ENCODE data around the gene TCEAL5. TPM values are rescaled to one million over a fixed set of nuclear protein-coding genes. Genes with fewer than 3 reads are reported as not detected.
"Not testable (repeated sequence)": the region's sequence is repeated elsewhere in the genome, so short reads cannot be mapped to it uniquely, and the experiment has no call there.

Gene TCEAL5
- polyA plus RNA-seq, result under 1 TPM in 2 of 3 donors, not detected in 1; 0.12 to 0.31 TPM

GRCh38 chrX:103276581-103277002 is at the start of gene TCEAL5:
TCEAL5 (minus strand) TSS chrX:103276750; CDS start chrX:103274563, 2,187 bp downstream.
- H3K27ac ChIP-seq (ENCODE audit: low read depth, low read length), result no peak within 1 kb of the TSS
- WGBS, 3 donors, result 1 to 31% (median 2%) methylated on average over 17 of the region's 17 CpGs

DNA sequence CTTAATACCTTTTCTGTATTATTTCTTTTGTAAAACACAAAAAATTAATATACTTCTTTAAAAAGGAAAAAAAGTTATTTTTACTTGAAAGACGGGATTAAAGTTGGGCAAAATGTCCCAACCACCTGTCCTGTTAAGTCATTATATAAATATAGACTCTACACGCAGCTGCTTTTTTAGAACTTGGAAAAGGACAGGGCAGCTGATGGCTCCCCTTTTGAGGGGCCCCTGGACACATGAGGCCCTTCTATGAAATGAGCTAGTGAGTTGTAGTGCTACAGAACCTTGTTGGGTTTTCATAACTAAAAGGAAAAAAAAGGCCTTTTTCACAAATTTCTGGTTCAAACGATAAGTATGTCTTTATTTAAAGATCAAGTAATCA is 34.8 kb upstream of the TCEAL5 start:
- no peak overlapping the region for H3K27ac ChIP-seq (ENCODE audit: low read depth, low read length)
- 52 to 89% (median 71%) methylated on average over 3 of the region's 3 CpGs for WGBS, 3 donors

DNA sequence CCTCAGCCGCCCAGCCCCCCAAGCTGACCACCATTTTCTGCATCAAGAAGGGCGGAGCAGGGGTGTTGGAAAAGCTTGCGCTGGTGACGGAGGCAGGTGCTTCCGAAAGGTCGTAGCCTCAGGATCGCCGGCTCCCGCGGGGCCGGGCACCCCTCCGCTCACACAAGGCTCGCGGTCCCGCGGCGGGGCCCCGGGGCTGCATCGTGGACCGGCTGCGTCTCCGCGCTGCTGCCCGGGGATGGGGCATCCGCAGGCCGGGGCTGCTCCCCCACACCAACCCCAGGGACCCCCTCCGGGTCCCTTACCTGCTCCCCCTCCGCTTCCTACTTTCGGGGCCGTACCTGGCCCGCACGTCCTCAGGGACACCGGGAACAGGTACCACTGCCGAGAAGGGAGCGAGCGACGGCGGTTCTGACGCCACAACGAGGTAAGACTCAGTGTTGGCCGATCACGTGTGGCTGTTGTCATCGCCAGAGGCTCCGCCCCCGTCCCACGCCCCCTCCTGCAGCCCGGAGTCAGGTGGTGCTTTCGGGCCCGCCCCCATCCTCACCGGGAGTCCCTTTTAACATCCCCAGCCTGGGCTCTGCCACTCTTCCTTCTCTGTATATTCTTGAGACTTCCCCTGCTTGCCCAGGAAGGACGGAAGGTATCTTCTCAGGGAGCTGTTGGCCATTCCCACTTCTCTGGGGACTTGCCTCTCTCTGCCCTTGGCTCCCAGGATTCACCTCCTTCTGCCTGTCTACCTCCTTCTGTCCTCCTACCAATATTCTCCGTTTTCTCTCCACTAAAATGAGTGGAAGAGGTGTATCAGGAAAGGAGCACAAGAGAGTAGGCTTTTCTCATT is 34.2 kb upstream of the TCEAL5 start, which contains the start of gene BEX2:
Gene BEX2, minus strand, starts transcription at position 436 of the 844 bp plus-strand sequence. CDS start 1,014 bp downstream, outside the sequence.
- 1 to 36% (median 2%) methylated on average over 27 to 52 of the region's 52 CpGs for WGBS, 3 donors
- no peak within 1 kb of the TSS for H3K27ac ChIP-seq (ENCODE audit: low read depth, low read length)

GRCh38 chrX:103309860-103310554 is 33.5 kb upstream of the TCEAL5 start:
- H3K27ac ChIP-seq (ENCODE audit: low read depth, low read length), result no peak overlapping the region
- 18 to 39% (median 31%) methylated on average over 19 to 32 of the region's 32 CpGs for WGBS, 3 donors

DNA sequence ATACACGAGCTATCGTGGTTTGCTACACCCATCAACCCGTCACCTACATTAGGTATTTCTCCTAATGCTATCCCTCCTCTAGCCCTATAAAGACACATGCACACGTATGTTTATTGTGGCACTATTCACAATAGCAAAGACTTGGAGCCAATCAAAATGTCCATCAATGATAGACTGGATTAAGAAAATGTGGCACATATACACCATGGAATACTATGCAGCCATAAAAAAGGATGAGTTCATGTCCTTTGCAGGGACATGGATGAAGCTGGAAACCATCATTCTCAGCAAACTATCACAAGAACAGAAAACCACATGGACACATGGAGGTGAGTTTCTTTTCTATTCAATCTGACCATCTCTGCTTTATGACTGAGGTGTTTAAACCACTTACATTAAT is 29.1 kb upstream of the TCEAL5 start:
- H3K27ac ChIP-seq (ENCODE audit: low read depth, low read length), result not testable (repeated sequence)
- 90 to 95% (median 94%) methylated on average over 4 of the region's 4 CpGs for WGBS, 3 donors

DNA sequence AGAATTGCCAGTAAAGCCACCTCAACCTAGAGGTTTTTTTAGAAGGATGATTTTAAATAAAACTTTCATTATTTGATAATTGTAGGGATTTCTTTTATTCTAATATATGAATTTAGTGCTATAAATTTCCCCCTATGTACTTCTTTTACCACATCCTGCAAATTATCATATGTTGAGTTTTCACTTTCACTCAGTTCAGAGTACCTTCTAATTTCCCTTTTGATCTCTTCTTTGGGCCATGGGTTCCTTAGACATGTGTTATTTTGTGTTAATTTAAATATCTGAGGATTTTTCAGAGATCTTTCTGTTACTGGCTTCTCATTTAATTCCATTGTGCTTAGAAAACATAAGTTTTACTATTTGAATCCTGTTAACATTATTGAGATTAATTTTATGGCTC is 28.2 kb upstream of the TCEAL5 start:
- no peak overlapping the region for H3K27ac ChIP-seq (ENCODE audit: low read depth, low read length)

- WGBS, 3 donors, result 89 to 99% (median 92%) methylated on average over 2 of the region's 2 CpGs
- H3K27ac ChIP-seq (ENCODE audit: low read depth, low read length), result no peak overlapping the region
Measured at GRCh38 chrX:103293118-103293517, 16.6 kb upstream of the TCEAL5 start.

DNA sequence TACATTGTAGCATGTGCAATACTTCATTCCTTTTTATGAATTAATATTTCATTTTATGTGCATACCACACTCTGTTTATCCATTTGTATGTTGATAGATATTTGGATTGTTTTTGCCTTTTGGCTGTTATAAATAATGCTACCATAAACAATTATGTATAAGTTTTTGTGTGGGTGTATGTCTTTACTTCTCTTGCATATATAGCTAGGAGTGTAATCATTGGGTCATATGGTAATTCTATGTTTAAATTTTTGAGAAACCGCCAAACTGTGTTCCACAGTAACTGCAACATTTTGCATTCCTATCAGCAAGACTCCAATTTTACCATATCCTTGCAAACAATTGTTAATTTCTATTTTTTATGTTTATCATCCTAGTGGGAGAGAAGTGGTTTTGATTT is 3.1 kb upstream of the TCEAL5 start:
- WGBS, 3 donors, result 59 to 89% (median 88%) methylated on average over 1 of the region's 1 CpG
- H3K27ac ChIP-seq (ENCODE audit: low read depth, low read length), result no peak overlapping the region

DNA sequence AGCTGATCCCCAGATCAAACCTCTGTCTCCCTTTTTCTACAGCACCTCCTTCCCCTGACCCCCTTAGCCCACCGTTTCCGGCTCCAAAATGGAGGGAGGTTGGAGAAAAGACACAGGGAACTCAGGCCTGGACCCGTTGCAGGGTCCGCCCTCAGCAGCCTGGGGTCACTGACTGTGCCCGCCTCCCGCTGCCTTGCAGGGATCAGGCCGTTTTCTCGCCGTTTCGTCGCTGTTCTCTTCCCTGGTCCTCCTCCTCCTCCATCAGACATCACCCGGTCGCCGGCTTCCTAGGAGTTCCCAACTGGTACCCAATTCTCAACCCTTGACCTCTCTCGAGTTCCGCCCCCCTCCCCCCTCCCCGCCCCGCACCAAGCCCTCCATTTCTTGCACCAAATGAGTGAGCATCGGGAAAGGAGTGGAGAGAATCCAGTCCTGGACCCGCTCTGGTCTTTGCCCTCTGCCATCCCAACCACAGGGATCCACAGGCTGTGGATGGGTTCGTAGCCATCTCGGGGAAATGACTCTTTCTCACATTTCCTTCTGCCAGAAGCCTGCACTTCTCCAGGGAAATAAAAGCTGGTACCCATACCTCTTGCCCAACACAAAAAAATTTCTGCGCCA is 493 bp downstream of the TCEAL5 start:
- whole genome bisulfite sequencing, 3 donors, result 9 to 32% (median 10%) methylated on average over 16 to 22 of the region's 23 CpGs
- H3K27ac ChIP-seq (ENCODE audit: low read depth, low read length), result no peak overlapping the region

GRCh38 chrX:103274284-103274683 is 2.3 kb downstream of the TCEAL5 start:
- H3K27ac ChIP-seq (ENCODE audit: low read depth, low read length), result no peak overlapping the region
- WGBS, 3 donors, result 83 to 100% (median 98%) methylated on average over 4 of the region's 4 CpGs

DNA sequence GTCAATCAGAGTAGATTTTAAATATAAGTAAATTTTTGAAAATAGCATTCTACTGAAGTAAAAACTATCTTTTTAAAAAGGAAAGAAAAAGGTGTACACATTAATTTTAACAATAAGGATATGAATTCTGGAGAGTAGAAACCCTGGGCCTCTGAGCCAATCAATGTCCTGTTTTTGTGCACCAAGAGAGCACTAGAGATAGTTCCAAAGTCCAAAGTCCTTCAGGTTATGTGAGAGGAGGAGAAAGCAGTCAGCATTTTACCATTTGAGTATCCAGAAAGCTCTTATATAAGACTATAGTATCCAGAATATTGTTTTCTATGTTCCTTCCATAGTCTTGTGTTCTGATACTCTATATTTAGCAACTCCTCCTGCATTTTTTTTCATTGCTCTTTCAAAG is 18.3 kb downstream of the TCEAL5 start:
- no peak overlapping the region for H3K27ac ChIP-seq (ENCODE audit: low read depth, low read length)

GRCh38 chrX:103256651-103257050 is 19.9 kb downstream of the TCEAL5 start:
- H3K27ac ChIP-seq (ENCODE audit: low read depth, low read length), result no peak overlapping the region

GRCh38 chrX:103254921-103255493 is 21.5 kb downstream of the TCEAL5 start, which contains the start of gene TCEAL8:
TCEAL8 (minus strand) TSS chrX:103255155; CDS start chrX:103253979, 1,176 bp downstream.
- WGBS, 3 donors, result 0 to 29% (median 0%) methylated on average over 19 to 22 of the region's 22 CpGs
- H3K27ac ChIP-seq (ENCODE audit: low read depth, low read length), result peak within 1 kb of the TSS; percentile 38

- H3K27ac ChIP-seq (ENCODE audit: low read depth, low read length), result peak overlapping the region; percentile 38
- 0 to 20% (median 0%) methylated on average over 17 to 22 of the region's 22 CpGs for WGBS, 3 donors
Measured at GRCh38 chrX:103254171-103254824, 22.3 kb downstream of the TCEAL5 start.

DNA sequence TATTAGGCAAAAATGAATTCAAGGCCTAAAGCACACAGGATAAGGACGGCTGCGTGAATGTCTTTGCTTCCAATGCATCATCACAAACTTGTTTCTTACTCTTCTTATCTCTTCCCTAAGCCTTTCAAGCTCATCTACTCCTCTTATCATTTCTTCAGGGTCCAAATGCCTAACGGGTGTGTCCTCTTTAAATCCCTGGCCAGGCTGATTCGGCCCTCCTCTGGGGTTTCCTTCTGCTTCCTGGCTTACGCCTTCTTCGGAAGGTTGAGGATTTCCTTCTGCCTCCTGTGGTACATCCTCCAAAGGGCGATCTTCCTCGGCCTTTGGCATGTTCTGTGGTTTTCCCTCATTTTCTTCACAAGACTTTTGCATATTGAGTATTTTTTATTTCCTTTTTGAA is 22.9 kb downstream of the TCEAL5 start:
- 14 to 42% (median 20%) methylated on average over 8 of the region's 8 CpGs for WGBS, 3 donors
- H3K27ac ChIP-seq (ENCODE audit: low read depth, low read length), result no peak overlapping the region

GRCh38 chrX:103250977-103251376 is 25.6 kb downstream of the TCEAL5 start:
- 45 to 86% (median 58%) methylated on average over 5 of the region's 5 CpGs for WGBS, 3 donors
- no peak overlapping the region for H3K27ac ChIP-seq (ENCODE audit: low read depth, low read length)

- WGBS, 3 donors, result 50 to 92% (median 74%) methylated on average over 1 of the region's 1 CpG
- H3K27ac ChIP-seq (ENCODE audit: low read depth, low read length), result no peak overlapping the region
Measured at GRCh38 chrX:103249805-103250204, 26.7 kb downstream of the TCEAL5 start.

- no peak overlapping the region for H3K27ac ChIP-seq (ENCODE audit: low read depth, low read length)
Measured at GRCh38 chrX:103248553-103248952, 28.0 kb downstream of the TCEAL5 start.

- no peak overlapping the region for H3K27ac ChIP-seq (ENCODE audit: low read depth, low read length)
Measured at GRCh38 chrX:103240155-103240554, 36.4 kb downstream of the TCEAL5 start.
